Subcutaneous abdominal adipose tissue (tissue), 5 donors: Measurements from ENCODE around the gene TOR1B.

Source experiments
- H3K27ac ChIP-seq: one replicate; pipeline ENCODE4 v1.7.0; 2013; ENCODE audit warnings: low read depth, mild to moderate bottlenecking, inconsistent platforms, low read length, moderate library complexity
- H3K27me3 ChIP-seq, 5 donors: one replicate each; pipeline ENCODE4 v1.7.0; 2013; ENCODE audit warnings: low read length in 5 of 5, inconsistent platforms in 1 of 5; ENCODE audit not compliant: control insufficient read depth in 5 of 5, insufficient read depth in 4 of 5
- H3K36me3 ChIP-seq, 5 donors: one replicate each; pipeline ENCODE4 v1.7.0; 2013; ENCODE audit warnings: low read length in 5 of 5; ENCODE audit not compliant: control insufficient read depth in 5 of 5, insufficient read depth in 5 of 5
- H3K4me1 ChIP-seq, 5 donors: one replicate each; pipeline ENCODE4 v1.7.0; 2013; ENCODE audit warnings: low read length in 5 of 5, mild to moderate bottlenecking in 3 of 5, moderate library complexity in 1 of 5; ENCODE audit not compliant: control insufficient read depth in 5 of 5, insufficient read depth in 5 of 5
- H3K4me3 ChIP-seq, 5 donors: one replicate each; pipeline ENCODE4 v1.7.0; 2013; ENCODE audit warnings: low read length in 5 of 5, low read depth in 1 of 5
- H3K9ac ChIP-seq, 5 donors: one replicate each; pipeline ENCODE4 v1.7.0; 2013; ENCODE audit warnings: low read length in 5 of 5, mild to moderate bottlenecking in 4 of 5, moderate library complexity in 3 of 5
- H3K9me3 ChIP-seq, 5 donors: one replicate each; pipeline ENCODE4 v1.7.0; 2013; ENCODE audit warnings: low read length in 5 of 5; ENCODE audit not compliant: control insufficient read depth in 5 of 5
- donor health status: healthy.
- donor health status: healthy.
- donor health status: healthy.
- donor health status: healthy.
- donor health status: healthy.

TOR1B gene

DNA sequence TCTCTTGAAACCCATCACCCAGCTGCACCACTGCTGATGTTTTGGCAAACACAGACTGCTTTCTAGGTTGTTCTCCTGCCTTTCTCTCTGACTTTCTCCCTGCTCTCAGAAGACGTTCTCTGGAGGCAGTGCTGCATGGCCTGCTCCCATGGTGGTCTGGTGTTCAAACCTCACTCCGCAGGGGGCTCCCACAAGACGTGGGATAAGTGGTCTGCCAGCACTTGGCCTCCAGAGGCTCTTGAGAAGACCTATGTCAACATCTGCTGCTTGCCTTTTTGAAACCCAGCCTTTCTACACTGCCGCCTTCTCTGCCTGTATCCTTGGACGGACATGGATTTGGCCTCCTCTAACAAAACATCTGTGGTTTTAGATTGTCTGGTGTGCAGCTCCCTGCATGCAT is 48.8 kb downstream of the TOR1B start:
- Histone ChIP-seq H3K27me3 (no peaks in the 10 kb centered on the region), H3K9ac (no peak overlapping the region), H3K4me3 (no peak overlapping the region), H3K27ac (no peak overlapping the region), H3K4me1 (no peaks in the 10 kb centered on the region), H3K9me3 (no peaks in the 10 kb centered on the region), H3K36me3 (peaks cover 11 to 67% (median 56%) of the 10 kb centered on the region in 5 donors)

DNA sequence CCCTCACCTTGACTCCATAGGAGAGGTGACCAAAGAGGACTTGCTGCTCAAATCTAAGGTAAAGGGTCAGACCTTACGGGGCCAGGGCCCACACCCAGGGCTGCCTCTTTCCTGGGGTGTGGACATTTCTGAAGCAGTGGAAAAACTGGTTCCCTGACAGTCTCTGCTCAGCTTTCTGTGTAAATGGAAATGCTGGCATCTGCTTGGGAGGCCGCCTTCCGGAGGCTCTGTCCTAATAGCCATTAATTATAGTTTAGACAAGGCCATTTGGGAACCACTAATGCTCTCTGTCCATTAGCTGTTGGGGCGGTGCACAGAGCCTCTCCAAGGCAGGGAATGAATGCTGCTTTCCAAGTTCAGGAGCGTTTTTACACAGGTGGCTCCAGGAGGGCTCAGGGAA is 49.6 kb downstream of the TOR1B start:
- Histone ChIP-seq H3K36me3 (peaks cover 11 to 73% (median 63%) of the 10 kb centered on the region in 5 donors), H3K27ac (no peak overlapping the region), H3K4me1 (no peaks in the 10 kb centered on the region), H3K9me3 (no peaks in the 10 kb centered on the region), H3K9ac (no peak overlapping the region), H3K4me3 (no peak overlapping the region), H3K27me3 (no peaks in the 10 kb centered on the region)

DNA sequence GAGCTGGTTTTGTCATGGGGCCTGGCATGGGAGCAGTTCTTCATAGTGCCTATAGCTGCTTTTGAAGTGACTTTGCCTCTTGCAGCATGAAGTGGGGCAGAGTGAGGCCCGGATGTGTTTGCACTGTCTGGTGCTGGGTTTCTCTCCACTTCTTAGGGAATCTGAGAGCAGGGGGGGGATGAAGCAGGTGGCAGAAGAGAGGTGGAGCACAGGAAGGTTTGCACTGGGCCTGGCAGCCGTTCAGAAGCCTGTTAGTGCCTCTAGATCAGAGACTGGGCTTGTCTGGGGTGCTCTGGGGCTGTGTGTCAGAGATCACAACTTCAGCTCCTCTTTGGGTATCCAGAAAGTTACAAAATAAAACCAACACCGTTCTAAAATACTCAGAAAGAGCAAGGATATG is 50.6 kb downstream of the TOR1B start:
- no peak overlapping the region for H3K27ac ChIP-seq
- H3K27me3 ChIP-seq, result no peaks in the 10 kb centered on the region
- no peaks in the 10 kb centered on the region for H3K9me3 ChIP-seq
- H3K9ac ChIP-seq, result no peak overlapping the region
- no peak overlapping the region for H3K4me3 ChIP-seq
- H3K4me1 ChIP-seq, result no peaks in the 10 kb centered on the region
- peaks cover 11 to 84% (median 73%) of the 10 kb centered on the region in 5 donors for H3K36me3 ChIP-seq

DNA sequence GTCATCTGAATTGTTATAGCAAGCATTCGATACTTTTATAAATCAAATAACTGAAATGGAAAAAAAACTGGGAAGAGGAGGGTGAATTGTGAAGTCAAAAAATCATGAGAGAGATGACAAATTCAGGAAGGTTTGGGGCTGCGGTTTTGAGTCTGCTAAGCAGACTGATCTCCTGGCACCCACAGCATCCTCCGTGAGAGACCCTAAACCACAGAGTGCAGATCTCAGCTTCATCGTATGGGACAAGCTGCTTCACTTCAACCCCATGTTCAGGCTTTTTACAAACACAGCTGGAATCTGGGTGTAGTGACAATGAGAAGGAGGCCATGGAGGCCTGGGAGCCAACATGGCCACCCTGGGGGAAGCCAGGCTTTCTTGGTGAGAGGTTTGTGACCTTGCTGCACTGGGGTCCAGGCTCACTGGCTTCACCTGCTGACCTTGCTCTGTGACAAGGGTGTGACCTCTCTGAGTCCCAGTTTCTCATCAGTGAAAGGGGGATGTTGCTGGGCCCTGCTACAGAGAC is 51.7 kb downstream of the TOR1B start:
- Histone ChIP-seq H3K27ac (no peak overlapping the region), H3K4me1 (no peaks in the 10 kb centered on the region), H3K36me3 (peaks cover 11 to 83% (median 77%) of the 10 kb centered on the region in 5 donors), H3K9ac (no peak overlapping the region), H3K27me3 (no peaks in the 10 kb centered on the region), H3K4me3 (no peak overlapping the region), H3K9me3 (no peaks in the 10 kb centered on the region)

DNA sequence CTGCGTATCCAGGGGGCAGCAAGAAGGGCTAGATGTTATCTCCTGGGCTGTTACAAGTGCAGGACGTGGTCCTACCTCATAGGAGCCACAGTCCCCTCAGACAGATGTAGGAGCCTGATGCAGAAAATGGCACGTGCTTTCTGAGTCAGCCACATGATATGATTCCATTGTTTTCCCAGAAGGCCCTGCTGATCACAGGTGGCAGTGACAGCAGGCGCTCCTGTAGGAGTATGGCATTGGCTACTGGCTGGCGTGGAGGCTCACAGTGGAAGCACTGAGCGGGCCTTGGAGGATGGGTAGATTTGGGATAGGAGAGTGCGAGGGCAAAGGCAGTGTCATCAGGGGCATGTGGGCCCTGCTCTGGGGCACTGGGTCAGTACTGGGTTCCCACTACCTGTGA is 54.2 kb downstream of the TOR1B start:
- H3K9me3 ChIP-seq, result no peaks in the 10 kb centered on the region
- H3K27ac ChIP-seq, result no peak overlapping the region

DNA sequence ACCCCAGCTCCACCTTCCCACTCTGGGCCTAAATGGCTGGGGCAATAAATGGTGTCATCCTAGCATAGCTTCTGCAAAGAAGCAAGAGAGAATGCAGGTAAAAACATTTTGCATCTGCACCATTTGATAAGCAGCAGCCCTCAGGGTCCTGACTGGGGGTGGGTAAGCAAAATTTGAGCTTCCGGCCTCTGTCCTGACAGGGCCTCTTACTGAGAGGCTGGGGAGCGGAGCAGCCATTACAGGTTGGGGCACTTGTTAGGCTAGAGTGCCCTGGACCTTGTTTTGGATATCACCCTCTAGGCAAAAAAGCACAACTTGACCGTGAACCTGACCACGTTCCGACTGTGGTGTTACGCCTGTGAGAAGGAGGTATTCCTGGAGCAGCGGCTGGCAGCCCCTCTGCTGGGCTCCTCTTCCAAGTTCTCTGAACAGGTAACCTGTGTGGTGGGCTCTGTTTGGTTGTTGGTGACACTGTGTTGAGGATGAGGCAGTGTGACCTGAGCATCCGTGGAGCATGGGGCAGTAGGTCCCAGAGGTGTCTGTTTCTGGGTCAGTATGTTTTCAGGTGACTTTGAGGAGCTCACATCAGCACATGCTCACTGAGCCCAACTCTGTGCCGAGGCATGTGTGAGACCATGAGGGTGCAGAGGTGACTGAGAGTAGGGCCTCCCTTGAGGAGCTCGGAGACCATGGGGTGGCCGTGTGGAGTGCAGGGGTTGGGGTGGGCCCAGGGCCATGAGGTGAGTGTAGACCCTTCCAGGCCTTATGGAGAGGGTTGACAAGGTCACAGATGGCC is 55.4 kb downstream of the TOR1B start:
- Histone ChIP-seq H3K36me3 (peaks cover 9 to 74% (median 72%) of the 10 kb centered on the region in 5 donors), H3K9ac (no peak overlapping the region), H3K4me3 (no peak overlapping the region), H3K4me1 (no peaks in the 10 kb centered on the region), H3K27me3 (no peaks in the 10 kb centered on the region), H3K27ac (no peak overlapping the region), H3K9me3 (no peaks in the 10 kb centered on the region)

More for the DNA sequence above, 54.2 kb downstream of the TOR1B start:
- Histone ChIP-seq H3K4me3 (no peak overlapping the region), H3K36me3 (peaks cover 9 to 81% (median 77%) of the 10 kb centered on the region in 5 donors), H3K9ac (no peak overlapping the region), H3K4me1 (no peaks in the 10 kb centered on the region), H3K27me3 (no peaks in the 10 kb centered on the region)
